HS-27A (cell line): ENCODE measurements around the gene ABHD6.
"Not testable (repeated sequence)": the region's sequence is repeated elsewhere in the genome, so short reads cannot be mapped to it uniquely, and the experiment has no call there.

Experiments used
- DNase-seq: peaks from one replicate; pipeline ENCODE4 v3.0.0-alpha.2; 2012; ENCODE audit warnings: low read depth, missing footprints

ABHD6 gene

DNA sequence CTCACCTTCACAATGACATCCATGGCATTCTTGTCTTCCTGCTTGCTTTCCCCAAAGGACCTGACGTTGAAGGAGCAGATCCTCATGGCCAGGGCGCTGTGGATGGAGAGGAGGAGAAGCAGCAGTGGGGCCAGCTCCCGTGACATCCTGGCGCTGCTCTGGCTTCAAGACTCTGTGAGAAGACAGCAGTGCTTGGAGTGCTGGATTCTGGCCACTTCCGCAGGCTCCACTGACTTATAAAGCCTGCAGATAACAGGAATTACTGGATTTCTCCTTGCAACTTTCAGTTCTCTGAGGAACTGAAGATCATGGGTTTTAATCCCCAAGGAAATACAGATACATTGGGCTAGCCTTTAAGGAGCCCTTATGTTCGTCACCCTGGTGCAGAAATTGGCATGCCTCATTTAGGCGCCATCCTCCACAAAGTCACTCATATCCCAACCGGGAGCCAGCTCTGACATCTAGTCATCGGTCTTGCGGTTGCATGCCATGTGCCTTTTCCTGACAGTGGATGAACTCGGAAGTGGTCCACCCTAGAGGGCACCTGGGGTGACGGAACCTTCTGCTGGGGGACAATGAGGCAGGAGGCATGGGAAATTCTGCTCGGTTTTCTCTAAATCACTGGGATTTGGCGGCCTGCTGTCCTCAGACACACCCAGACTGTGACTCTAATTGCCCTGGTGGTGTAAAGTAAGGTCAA, 26.7 kb upstream of the ABHD6 start, which contains the start of gene DNASE1L3:
Gene DNASE1L3 (minus strand): TSS at position 212 of the 700 bp plus-strand sequence. CDS start 66 bp downstream, at position 146.
- no peak for DNase-seq

- no peak for DNase-seq
Observed at GRCh38 chr3:58214484-58215316, 22.9 kb upstream of the ABHD6 start.

DNA sequence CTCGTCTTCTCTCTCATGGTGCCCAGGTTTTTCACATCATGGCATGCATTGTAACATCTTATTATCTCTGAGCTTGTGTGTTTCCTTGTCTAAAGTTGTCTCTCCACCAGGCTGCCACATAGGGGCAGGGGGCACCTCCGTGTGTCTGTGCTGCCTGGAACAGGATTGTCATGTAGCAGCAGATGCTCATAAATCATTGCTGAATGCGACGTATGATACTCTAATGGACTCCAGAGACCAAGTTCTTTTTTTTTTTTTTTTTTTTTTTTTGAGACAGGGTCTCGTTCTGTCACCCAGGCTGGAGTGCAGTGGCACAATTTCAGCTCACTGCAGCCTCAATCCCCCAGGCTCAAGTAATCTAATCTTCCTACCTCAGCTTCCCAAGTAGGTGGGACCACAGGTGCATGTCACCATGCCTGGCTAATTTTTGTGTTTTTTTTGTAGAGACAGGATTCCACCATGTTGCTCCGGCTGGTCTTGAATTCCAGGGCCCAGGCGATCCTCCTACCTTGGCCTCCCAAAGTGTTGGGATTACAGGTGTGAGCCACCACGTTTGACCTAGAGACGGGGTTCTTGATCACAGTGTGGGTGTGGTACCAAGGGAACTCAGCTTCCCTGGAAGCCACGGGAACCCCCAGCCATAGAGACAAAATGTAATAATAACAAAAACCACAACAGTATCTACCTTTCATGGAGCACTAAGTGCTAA, 22.1 kb upstream of the ABHD6 start:
- DNase-seq: no peak

DNA sequence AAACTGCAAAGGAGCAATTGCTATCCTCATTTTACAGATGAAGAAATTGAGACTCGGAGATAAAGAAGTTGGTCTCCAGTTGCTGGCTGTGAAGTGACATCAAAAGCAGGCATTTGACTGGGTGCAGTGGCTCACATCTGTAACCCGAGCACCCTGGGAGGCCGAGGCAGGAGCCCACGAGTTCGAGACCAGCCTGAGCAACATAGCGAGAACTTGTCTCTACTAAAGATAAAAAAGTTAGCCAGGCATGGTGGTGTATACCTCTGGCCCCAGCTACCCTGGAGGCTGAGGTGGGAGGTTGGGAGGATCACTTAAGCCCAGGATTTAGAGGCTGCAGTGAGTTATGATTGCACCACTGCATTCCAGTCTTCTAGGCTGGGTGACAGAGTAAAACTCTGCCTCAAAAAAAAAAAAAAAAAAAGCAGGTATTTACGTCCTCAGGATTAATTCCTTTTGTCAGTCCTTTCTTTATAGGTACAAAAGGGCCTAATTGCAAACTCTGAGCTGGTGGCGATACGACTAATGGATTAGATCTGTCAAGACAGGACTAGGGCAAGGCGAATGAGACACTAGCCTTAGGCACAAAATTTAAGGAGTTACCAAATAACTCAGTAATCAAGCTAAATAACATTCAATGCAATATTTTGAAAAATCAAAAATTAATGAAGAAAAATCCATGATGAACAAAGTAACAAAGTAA, 20.9 kb upstream of the ABHD6 start:
- no peak for DNase-seq

DNA sequence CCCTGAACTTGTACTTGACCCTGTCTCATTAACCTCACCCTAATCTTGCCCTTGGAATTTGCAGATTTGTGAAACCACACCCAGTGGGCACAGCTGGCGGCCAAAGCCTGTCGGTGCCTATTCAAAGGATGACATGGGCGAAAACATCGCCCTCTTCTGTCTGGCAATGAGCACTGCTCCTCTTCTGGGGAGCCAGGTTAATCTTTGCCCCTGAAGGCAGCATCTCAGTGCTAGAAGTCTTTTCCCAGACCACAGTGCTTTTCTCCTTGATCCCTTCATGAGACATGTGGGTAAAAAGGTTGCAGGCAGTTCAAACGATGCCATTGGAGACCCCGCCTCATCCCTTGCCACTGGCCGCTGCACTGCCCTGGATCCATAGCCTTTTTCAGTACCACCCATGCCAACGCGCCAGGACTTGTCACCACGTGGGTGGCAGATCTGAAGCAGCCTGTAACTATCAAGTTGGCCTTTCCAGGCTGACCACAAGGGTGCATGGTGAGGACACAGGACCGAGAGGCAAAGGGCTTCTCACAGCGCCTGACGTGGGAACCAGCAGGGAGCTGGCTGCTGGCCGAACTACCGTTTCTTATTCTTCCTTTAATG, 20.3 kb upstream of the ABHD6 start:
- DNase-seq: peak; percentile 62

- no peak for DNase-seq
Observed at GRCh38 chr3:58218904-58219303, 18.7 kb upstream of the ABHD6 start.

DNA sequence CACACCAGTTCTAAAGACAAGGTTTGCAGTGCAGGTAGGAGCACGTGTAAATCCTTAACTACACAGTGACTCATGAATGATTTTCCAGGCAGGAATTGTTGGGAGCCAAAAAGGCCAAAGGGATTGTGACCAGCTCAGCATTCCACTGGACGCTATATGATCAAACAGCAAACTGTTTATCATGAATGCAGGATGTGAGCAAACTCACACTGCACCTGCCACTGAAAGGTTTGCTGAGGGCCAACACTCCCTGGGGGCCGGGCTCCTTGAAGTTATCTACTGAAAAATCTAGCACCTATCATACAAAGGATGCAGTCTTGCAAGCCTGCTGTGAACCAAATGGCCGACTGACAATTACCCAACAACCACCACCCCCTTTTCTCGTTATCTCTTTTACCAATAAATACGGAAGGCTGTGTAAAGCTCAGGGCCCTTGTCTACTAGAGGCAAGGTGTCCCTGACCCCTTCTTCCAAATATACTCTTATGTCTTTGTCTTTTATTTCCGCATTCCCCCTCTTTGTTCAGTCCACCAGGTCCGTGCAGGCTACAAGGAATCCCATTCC, 15.3 kb upstream of the ABHD6 start:
- no peak for DNase-seq

DNA sequence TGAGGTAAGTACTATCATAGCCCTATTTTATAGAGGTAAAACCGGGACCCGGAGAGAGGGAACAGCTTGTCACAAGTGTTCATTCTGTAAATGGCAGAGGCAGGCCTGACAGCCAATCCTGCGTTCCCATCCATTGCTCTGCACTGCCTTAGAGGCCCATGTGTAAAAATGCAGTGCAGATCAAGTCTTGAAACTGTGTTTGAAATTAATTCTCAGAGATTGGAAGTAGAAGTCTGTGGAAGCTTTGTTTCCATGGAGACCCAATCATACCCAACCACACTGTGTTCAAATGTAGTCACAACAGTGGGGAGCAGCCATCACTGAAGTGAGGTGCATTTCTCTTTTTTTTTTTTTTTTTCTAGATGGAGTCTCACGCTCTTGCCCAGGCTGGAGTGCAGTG, 13.7 kb upstream of the ABHD6 start:
- DNase-seq: no peak

GRCh38 chr3:58227933-58228332, 9.7 kb upstream of the ABHD6 start:
- not testable (repeated sequence) for DNase-seq

DNA sequence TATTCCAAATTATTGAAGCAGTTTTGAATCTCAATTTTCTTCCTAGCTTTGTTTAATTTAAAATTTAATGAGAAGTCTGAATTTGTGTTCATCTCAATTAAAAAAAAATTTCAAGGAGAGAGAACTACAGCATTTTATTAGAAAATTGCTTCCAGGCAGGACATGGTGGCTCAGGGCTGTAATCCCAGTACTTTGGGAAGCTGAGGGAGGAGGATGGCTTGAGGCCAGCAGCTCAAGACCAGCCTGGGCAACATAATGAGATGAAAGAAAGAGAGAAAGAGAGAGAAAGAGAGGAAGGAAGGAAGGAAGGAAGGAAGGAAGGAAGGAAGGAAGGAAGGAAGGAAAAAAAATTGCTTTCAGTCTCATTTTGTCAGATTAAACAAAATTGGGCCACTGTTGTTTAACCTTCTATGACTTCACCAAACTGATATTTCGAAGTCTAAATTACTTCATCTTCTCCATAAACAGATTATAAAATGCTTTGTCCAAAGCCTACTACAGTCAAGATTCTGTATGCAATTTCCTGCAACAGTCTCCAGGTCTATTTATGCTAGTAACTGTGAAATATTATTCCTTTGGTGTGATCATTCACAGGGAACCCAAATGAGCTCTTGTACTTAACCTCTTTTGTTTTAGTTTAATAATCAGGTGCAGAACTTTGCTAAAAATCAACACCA, 6.6 kb upstream of the ABHD6 start:
- DNase-seq: no peak

DNA sequence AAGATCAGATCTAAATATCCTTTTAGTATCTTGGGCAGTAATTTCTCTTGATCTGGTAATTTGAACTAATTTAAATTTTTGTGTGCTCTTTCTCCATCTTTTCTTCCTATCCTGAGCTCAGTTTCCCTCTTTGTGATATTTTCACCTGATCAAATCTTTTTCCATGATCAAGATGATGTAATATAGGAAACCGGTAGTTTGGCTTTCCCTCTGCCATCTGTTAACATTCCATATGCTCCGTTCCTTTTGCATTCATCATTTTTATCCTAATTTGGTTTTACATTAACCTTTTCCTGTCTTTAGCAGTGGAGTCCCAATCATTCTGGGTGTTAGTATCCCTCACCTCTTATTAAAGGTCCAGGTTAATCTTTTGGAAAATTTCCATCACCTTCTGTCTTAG, 5.9 kb upstream of the ABHD6 start:
- DNase-seq: no peak

DNA sequence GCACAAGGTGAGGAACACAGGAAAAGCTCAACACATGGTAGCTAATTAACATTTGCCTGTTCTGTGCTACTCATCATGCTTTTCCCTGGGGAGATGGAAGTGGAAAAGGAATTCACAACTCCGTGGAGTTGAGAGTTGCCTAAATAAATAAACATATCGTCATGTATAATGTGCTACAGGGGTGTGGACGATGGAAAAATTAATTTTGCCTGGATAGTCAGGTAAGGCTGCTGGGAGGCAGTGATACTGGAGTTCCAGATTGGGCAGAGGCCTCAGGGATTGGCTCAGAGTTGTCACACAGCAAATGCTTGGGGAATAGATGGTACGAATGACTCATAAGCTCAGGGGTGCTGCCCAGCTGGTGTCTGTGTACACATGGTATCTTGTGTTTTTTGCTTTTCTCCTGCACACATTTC, 3.1 kb upstream of the ABHD6 start:
- DNase-seq: peak; percentile 23

DNA sequence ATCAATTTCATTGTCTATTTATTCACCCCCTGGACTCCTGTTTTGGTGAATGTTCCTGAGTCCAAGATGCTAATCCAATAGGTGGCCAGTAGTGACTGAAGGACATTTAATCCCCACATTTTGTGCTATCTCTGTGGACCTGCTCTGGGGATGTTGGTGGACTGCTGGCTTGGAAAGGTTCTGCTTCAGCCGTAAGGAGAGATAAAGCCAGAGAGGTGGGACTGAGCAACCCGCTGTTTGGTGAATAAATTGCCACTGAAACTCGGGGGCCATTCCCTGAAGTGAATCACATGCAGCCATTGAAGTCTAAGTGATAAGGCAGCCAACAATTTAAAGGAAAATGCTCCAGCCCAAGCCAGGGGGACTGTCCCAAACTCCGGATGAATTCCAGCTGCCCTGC, 1.6 kb upstream of the ABHD6 start:
- no peak for DNase-seq

GRCh38 chr3:58236527-58237237, 910 bp upstream of the ABHD6 start:
- no peak for DNase-seq

GRCh38 chr3:58237941-58238681, 519 bp downstream of the ABHD6 start:
- DNase-seq: no peak

- DNase-seq: no peak
Observed at GRCh38 chr3:58238830-58239229, 1.2 kb downstream of the ABHD6 start.

DNA sequence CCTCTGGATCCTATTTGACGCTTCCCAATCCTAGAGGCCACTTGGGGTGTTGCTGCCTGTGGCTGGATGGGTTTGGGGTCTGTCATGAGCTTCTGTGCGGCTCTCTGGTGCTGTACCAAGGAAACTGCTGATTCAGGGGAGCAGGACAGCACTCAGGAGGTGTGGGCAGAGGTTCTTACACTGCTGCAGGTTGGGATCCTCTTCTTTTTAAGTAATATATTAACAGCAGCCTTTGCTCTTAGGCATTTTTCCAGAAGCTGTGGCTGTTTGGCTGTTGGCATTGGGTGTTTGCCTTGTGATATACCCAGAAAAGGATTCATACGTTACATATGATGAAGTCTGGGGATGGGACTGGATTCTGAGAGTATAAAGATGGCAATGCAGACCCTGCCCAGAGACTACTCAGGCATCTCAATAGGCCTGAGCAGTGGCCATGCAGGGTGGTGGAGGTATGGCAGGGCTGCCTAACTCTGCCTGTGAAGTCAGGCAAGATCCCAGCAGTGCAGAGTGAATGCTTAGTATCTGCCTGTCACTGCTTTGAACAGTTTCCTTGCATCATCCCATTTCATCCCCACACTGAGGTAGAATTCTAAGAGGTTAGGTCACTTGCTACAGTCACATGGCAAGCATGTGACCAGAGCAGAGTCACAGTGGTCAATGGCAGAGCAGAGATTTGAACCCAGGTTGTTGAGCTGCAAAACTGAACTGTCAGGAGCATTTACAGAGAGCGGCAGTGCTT, 3.9 kb downstream of the ABHD6 start:
- no peak for DNase-seq

- no peak for DNase-seq
Observed at GRCh38 chr3:58242340-58242739, 4.7 kb downstream of the ABHD6 start.

GRCh38 chr3:58242860-58243259, 5.3 kb downstream of the ABHD6 start:
- not testable (repeated sequence) for DNase-seq
